Activated CD8-positive, alpha-beta memory T cell treated with anti-CD3 and anti-CD28 coated beads, Interleukin-2, amount 10 ng/mL, durations not matched to agents 7 days and 5 days (primary cell): Measurements from ENCODE around the gene MAD1L1. TPM values are rescaled to one million over a fixed set of nuclear protein-coding genes. Genes with fewer than 3 reads are reported as not detected.

ENCODE experiments used
- ATAC-seq: fragments of 150-1000 bp; cut with Tn5 transposase; one replicate; pipeline ENCODE4 v1.10.0; 2021; ENCODE audit warnings: moderate library complexity
- CTCF ChIA-PET: fragments of 350-600 bp; sonication (Branson Sonifier 250); formaldehyde crosslinking; loops from one replicate; lab custom pipeline; 2021; ENCODE audit warnings: antibody characterized with exemption; lab: Charles Lee
- DNase-seq: peaks from one replicate; pipeline ENCODE4 v3.0.0-alpha.2; 2020
- H3K27ac Mint-ChIP-seq: one replicate; pipeline ENCODE4 v1.8.0; 2021; ENCODE audit warnings: mild to moderate bottlenecking, mixed read lengths
- H3K27me3 Mint-ChIP-seq: one replicate; pipeline ENCODE4 v1.8.0; 2021; ENCODE audit warnings: mixed read lengths
- H3K36me3 Mint-ChIP-seq: one replicate; pipeline ENCODE4 v1.8.0; 2021; ENCODE audit warnings: mild to moderate bottlenecking, mixed read lengths
- H3K4me1 Mint-ChIP-seq: one replicate; pipeline ENCODE4 v1.8.0; 2021; ENCODE audit warnings: mixed read lengths
- H3K4me3 Mint-ChIP-seq: one replicate; pipeline ENCODE4 v1.8.0; 2021; ENCODE audit warnings: mild to moderate bottlenecking, moderate library complexity, mixed read lengths
- H3K9me3 Mint-ChIP-seq: one replicate; pipeline ENCODE4 v1.8.0; 2022; ENCODE audit warnings: low read depth, mixed read lengths
- microRNA-seq: library from miRNA; unstranded; fragments of <30 nt; microRNA quantifications from one replicate; pipeline ENCODE4 v1.2.0, GENCODE V29; 2022
- total RNA-seq, 2 experiments: library from RNA; stranded (reverse); gene quantifications; one replicate each; pipeline ENCODE4 v1.2.3, GENCODE V29; 2021

The MAD1L1 gene
- total RNA-seq, 2 experiments from 2014 or later, result 60.0 to 97.7 TPM

- ATAC-seq, result no peak
- H3K9me3 Mint-ChIP-seq, result peaks cover 10% of the 10 kb centered on the region
- peaks cover 6% of the 10 kb centered on the region for H3K27me3 Mint-ChIP-seq
- no peak overlapping the region for H3K27ac Mint-ChIP-seq
- CTCF ChIA-PET, result no interaction called here
- no peak overlapping the region for H3K4me3 Mint-ChIP-seq
- H3K36me3 Mint-ChIP-seq, result no peaks in the 10 kb centered on the region
- peak; percentile 28 for DNase-seq
- H3K4me1 Mint-ChIP-seq, result no peaks in the 10 kb centered on the region
Measured at GRCh38 chr7:1769286-1770200, 463.2 kb downstream of the MAD1L1 start.

GRCh38 chr7:1768832-1769231 is 463.9 kb downstream of the MAD1L1 start:
- no peaks in the 10 kb centered on the region for H3K4me1 Mint-ChIP-seq
- H3K9me3 Mint-ChIP-seq, result peaks cover 10% of the 10 kb centered on the region
- no peak overlapping the region for H3K27ac Mint-ChIP-seq
- no peaks in the 10 kb centered on the region for H3K36me3 Mint-ChIP-seq
- CTCF ChIA-PET, result no interaction called here
- no peak for DNase-seq
- H3K4me3 Mint-ChIP-seq, result no peak overlapping the region
- H3K27me3 Mint-ChIP-seq, result peaks cover 6% of the 10 kb centered on the region
- no peak for ATAC-seq

GRCh38 chr7:1767524-1767923 is 465.2 kb downstream of the MAD1L1 start:
- ATAC-seq (no peak), DNase-seq (no peak)
- Mint-ChIP-seq H3K4me3 (no peak overlapping the region), H3K9me3 (peaks cover 6% of the 10 kb centered on the region), H3K27ac (no peak overlapping the region), H3K4me1 (no peaks in the 10 kb centered on the region), H3K27me3 (no peaks in the 10 kb centered on the region), H3K36me3 (no peaks in the 10 kb centered on the region)
- CTCF ChIA-PET, result no interaction called here

Small RNAs within 50 kb of the gene (microRNA-seq; reads per million reads assigned to microRNA genes)
- 2.6 reads per million for gene MIR4655
- gene MIR6836, result 1.3 reads per million

Other genes with a start within 250 kb of the MAD1L1 start
- 10 to 100 TPM; 27.6 to 35.1 TPM for gene MRM2, start 9.3 kb upstream of the MAD1L1 start, total RNA-seq
- 100 to 1,000 TPM in 1 of 2 experiments, 10 to 100 TPM in 1; 85.7 to 105 TPM for gene NUDT1, start 9.3 kb upstream of the MAD1L1 start, total RNA-seq
- 10 to 100 TPM; 25.0 to 27.9 TPM for gene SNX8, start 81.5 kb upstream of the MAD1L1 start, total RNA-seq
- 100 to 1,000 TPM; 170 to 204 TPM for gene EIF3B, start 121.9 kb upstream of the MAD1L1 start, total RNA-seq
- gene CHST12, start 170.7 kb upstream of the MAD1L1 start, total RNA-seq, result 100 to 1,000 TPM in 1 of 2 experiments, 10 to 100 TPM in 1; 70.8 to 103 TPM
- gene GRIFIN, start 243.5 kb upstream of the MAD1L1 start, total RNA-seq, result not detected